Suprapubic skin (tissue), 4 donors: Measurements from ENCODE around the gene FBXO21.
"Not testable (repeated sequence)": the region's sequence is repeated elsewhere in the genome, so short reads cannot be mapped to it uniquely, and the experiment has no call there.

ENCODE experiments used
- CTCF ChIP-seq, 2 donors: fragments of 200-600 bp in 1 of 2; fragments of 450-650 bp in 1 of 2; sonication (generic) in 1 of 2; IDR thresholded peaks; one replicate each; pipeline ENCODE4 v1.5.1; 2016 to 2019; ENCODE audit warnings: antibody characterized with exemption in 2 of 2, mild to moderate bottlenecking in 1 of 2, moderate library complexity in 1 of 2
- EP300 ChIP-seq: sonication (generic); formaldehyde crosslinking; IDR thresholded peaks from one replicate; pipeline ENCODE4 v1.6.1; 2017; ENCODE audit warnings: antibody characterized with exemption
- POLR2A ChIP-seq, 2 donors: fragments of 450-650 bp; IDR thresholded peaks; one replicate each; pipeline ENCODE4 v1.6.1; 2017; ENCODE audit warnings: antibody characterized with exemption in 2 of 2, mild to moderate bottlenecking in 2 of 2, moderate library complexity in 2 of 2
- POLR2AphosphoS5 ChIP-seq, 3 donors: sonication (generic); formaldehyde crosslinking; IDR thresholded peaks; one replicate each; pipeline ENCODE4 v1.6.1; 2017; ENCODE audit warnings: antibody characterized with exemption in 3 of 3

- TF ChIP-seq POLR2A (IDR thresholded peaks at IDR 0.05); CTCF (IDR thresholded peaks at IDR 0.05); POLR2AphosphoS5 (IDR thresholded peaks at IDR 0.05); EP300: not testable (repeated sequence)
These were observed 2.3 kb upstream of the FBXO21 start for GRCh38 chr12:117192581-117192980.
